ENCODE measurements around the gene DIPK1A.

GRCh38 chr1:92857817-92858216, 103.4 kb downstream of the DIPK1A start:
- TF ChIP-seq REST (IDR thresholded peaks at IDR 0.05; ENCODE audit: low read depth): no peak
- no peak for TF ChIP-seq EP300 (IDR thresholded peaks at IDR 0.05; ENCODE audit: borderline replicate concordance)
- no peak for TF ChIP-seq CEBPB (IDR thresholded peaks at IDR 0.05)
- TF ChIP-seq TEAD4 (IDR thresholded peaks at IDR 0.05): no peak
- no peak for TF ChIP-seq CREB1 (IDR thresholded peaks at IDR 0.05; ENCODE audit: low read depth)
- no peak for TF ChIP-seq USF1 (IDR thresholded peaks at IDR 0.05)
- no peak for TF ChIP-seq MAX (IDR thresholded peaks at IDR 0.05)
- TF ChIP-seq TCF12 (IDR thresholded peaks at IDR 0.05; ENCODE audit: low read depth): no peak
- no peak for TF ChIP-seq TAF1 (IDR thresholded peaks at IDR 0.05; ENCODE audit: low read depth)
- no peak for TF ChIP-seq YY1 (IDR thresholded peaks at IDR 0.05; ENCODE audit: low read depth)
- TF ChIP-seq RAD21 (IDR thresholded peaks at IDR 0.05; ENCODE audit: low read depth): no peak
- TF ChIP-seq NFIC (IDR thresholded peaks at IDR 0.05): no peak
